OCI-LY7 (cell line): ENCODE results near the gene JAM2.

ENCODE experiments used
- EZH2phosphoT487 ChIP-seq: fragments of 200-600 bp; sonication (generic); IDR thresholded peaks from 2 replicates; pipeline ENCODE4 v1.6.1; 2018; ENCODE audit warnings: low read depth, borderline replicate concordance, mild to moderate bottlenecking, mixed run types, antibody characterized with exemption, low read length, moderate library complexity, mixed read lengths
- TF ChIP-seq, protein P1 (sequence below): fragments of 200-600 bp; sonication (generic); conservative IDR thresholded peaks from 2 replicates; pipeline ENCODE4 v1.5.1; 2014; ENCODE audit warnings: mild to moderate bottlenecking, antibody characterized with exemption, low read length, moderate library complexity, mixed read lengths

DNA sequence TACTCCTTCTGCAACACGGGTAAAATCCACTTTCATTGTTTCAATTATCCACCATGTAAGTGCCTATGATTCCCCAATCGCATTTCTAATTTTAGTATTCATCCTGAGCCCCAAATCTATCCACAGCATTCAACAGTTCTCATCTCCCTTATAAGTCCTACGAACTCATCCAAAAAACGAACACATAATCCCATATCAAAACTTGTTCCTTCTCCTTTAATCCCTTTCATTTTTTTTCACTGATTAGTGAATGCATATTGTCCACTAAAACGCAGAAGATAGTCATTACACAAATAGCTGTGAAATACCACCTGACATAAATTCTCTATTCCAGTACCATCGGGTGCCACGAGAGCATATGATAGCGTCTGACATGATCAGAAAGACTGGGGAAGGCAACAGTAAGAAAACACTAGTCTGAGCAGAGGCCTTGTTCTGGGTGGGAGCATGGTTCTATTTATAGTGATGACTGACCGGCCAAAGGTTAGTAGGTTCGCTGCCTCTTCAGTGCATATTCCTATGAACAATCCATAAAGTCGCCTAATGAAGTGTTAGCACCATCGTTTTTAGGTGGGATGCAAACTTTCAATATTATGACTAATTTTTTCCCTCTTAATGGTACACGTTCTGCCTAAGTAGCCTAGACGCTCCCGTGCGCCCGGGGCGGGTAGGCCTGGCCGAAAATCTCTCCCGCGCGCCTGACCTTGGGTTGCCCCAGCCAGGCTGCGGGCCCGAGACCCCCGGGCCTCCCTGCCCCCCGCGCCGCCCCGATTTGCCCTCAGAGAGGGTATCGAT is 95.0 kb downstream of the JAM2 start:
- TF ChIP-seq, protein P1, sequence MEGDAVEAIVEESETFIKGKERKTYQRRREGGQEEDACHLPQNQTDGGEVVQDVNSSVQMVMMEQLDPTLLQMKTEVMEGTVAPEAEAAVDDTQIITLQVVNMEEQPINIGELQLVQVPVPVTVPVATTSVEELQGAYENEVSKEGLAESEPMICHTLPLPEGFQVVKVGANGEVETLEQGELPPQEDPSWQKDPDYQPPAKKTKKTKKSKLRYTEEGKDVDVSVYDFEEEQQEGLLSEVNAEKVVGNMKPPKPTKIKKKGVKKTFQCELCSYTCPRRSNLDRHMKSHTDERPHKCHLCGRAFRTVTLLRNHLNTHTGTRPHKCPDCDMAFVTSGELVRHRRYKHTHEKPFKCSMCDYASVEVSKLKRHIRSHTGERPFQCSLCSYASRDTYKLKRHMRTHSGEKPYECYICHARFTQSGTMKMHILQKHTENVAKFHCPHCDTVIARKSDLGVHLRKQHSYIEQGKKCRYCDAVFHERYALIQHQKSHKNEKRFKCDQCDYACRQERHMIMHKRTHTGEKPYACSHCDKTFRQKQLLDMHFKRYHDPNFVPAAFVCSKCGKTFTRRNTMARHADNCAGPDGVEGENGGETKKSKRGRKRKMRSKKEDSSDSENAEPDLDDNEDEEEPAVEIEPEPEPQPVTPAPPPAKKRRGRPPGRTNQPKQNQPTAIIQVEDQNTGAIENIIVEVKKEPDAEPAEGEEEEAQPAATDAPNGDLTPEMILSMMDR, result no peak
- no peak for TF ChIP-seq EZH2phosphoT487
